Activated T-helper 17 cell treated with anti-CD3 and anti-CD28 coated beads, Interleukin-2, amount 50 U/mL, for 72 hours (primary cell): Measurements from ENCODE around the gene GPR55. TPM values are rescaled to one million over a fixed set of nuclear protein-coding genes. Genes with fewer than 3 reads are reported as not detected.

Experiments used
- ATAC-seq: fragments of 150-1000 bp; cut with Tn5 transposase; replicated peaks from 2 replicates; pipeline ENCODE4 v1.10.0; 2021; ENCODE audit warnings: mild to moderate bottlenecking, moderate library complexity
- H3K27ac Mint-ChIP-seq: one replicate; pipeline ENCODE4 v1.8.0; 2022; ENCODE audit warnings: mixed read lengths
- H3K27me3 Mint-ChIP-seq: one replicate; pipeline ENCODE4 v1.8.0; 2022; ENCODE audit warnings: mixed read lengths
- H3K36me3 Mint-ChIP-seq: one replicate; pipeline ENCODE4 v1.8.0; 2022; ENCODE audit warnings: low read depth, mild to moderate bottlenecking, mixed read lengths
- H3K4me1 Mint-ChIP-seq: one replicate; pipeline ENCODE4 v1.8.0; 2022; ENCODE audit warnings: mixed read lengths
- H3K4me3 Mint-ChIP-seq: one replicate; pipeline ENCODE4 v1.8.0; 2022; ENCODE audit warnings: mild to moderate bottlenecking, mixed read lengths
- H3K9me3 Mint-ChIP-seq: one replicate; pipeline ENCODE4 v1.8.0; 2022; ENCODE audit warnings: mixed read lengths
- total RNA-seq, 2 donors: library from RNA; stranded (reverse); gene quantifications; one replicate each; pipeline ENCODE4 v1.2.3, GENCODE V29; 2022

The GPR55 gene
- total RNA-seq, 2 donors from 2014 or later: 11.1 to 19.9 TPM

DNA sequence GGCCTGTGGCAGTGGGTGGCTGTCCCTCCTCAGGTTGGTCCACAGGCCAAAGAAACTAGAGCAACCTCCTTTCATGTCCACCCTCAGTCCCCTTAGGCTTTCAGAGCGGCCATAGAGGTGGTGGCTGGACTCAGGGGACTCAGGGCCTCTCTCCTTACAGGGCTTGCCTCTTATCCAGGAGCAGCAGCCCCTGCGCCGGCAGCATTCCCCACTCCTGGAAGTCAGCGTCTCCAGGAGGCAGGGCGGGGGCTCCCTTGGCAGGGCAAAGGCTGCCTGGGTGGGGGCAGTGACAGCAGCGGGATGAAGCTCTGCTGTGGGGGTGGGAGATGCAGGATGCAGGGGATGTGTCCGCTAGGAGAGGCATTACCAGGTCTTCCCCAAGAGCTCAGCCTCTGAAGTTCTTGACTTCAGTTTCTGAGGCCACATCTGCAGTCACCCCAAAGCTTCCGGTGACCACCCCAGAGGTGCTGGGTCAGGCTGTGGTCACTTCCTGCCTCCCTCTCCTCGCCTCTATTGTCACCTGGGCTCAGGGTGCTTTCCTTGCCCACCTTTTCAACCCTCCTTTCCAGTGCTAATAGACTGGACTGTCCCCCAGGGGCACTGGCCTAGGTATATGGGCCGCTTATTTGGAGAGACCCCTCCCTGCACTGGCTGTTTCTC, 8.6 kb upstream of the GPR55 start:
- Mint-ChIP-seq H3K27ac (no peak overlapping the region), H3K9me3 (peaks cover 9% of the 10 kb centered on the region), H3K36me3 (no peaks in the 10 kb centered on the region), H3K4me1 (peaks cover 11% of the 10 kb centered on the region), H3K27me3 (peaks cover 4% of the 10 kb centered on the region), H3K4me3 (no peak overlapping the region)
- ATAC-seq: no peak

- Mint-ChIP-seq H3K36me3 (no peaks in the 10 kb centered on the region), H3K27me3 (peaks cover 4% of the 10 kb centered on the region), H3K9me3 (peaks cover 9% of the 10 kb centered on the region), H3K4me3 (no peak overlapping the region), H3K4me1 (peaks cover 15% of the 10 kb centered on the region), H3K27ac (no peak overlapping the region)
- ATAC-seq: no peak
Measured at GRCh38 chr2:230932556-230933511, 7.8 kb upstream of the GPR55 start.

DNA sequence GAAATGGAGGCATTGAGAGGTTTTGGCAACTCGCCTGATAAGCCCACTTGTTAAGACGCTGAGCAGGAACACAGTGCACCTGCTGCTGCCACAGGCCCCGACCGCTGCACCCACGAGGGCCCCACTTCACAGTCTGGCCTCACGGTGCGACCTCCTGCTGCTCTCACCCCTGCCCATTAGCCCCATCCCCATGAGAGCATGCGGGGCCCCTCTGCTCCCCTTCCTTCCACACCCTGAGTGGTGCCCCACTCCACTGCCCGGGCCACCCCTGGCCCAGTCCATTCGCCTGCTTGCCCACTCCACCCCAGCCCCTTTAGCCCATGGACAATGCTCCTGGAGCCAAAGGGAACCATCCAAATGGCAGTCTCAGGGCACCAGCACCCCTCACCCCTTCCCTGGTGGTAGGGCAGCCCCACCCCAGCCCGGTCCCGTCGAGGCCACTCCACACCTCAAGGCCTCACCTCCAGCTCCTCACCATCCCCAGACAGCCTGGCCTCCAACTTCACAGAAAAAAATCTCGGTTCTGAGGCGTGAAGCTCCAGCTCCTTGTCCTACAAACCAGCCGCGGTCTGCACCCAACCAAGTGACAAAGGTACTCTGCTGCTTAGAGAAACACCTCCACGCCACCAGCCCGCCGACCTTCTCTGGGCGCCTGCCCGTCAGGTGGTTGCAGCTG, 6.7 kb upstream of the GPR55 start:
- Mint-ChIP-seq H3K4me3 (no peak overlapping the region), H3K27ac (no peak overlapping the region), H3K4me1 (peaks cover 18% of the 10 kb centered on the region), H3K9me3 (peaks cover 5% of the 10 kb centered on the region), H3K27me3 (peaks cover 4% of the 10 kb centered on the region), H3K36me3 (no peaks in the 10 kb centered on the region)
- no peak for ATAC-seq

DNA sequence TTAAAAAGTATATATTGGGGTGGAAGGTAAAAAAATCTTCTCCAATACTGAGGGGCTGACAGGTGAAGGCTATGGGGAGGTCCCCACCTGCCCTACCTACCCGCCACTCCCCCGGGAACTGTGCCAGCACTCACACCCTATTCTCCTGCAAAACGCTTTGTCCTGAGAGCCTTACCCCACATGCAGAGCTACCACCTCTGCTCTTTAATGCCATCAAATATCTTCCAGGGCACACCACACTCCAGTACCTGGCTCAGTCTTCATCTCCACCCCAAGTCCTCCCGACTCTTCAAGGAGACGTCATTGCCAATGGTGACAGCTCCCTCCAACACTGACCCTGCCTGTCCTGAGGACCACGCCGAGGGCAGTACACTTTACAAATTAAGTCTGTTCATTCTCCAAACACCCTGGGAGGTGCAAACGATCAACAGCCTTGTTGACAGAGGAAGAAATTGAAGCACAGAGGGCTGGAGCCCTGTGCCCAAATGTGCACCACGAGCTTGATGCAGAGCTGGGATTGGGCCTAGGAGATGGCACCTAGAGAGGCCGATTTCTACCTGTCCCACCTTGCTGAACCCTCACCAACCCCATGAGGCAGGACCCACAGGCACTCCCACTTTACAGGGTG, 6.0 kb upstream of the GPR55 start:
- no peak for ATAC-seq
- H3K27ac Mint-ChIP-seq: no peak overlapping the region
- peaks cover 5% of the 10 kb centered on the region for H3K9me3 Mint-ChIP-seq
- peaks cover 17% of the 10 kb centered on the region for H3K4me1 Mint-ChIP-seq
- H3K27me3 Mint-ChIP-seq: peaks cover 4% of the 10 kb centered on the region
- no peak overlapping the region for H3K4me3 Mint-ChIP-seq
- H3K36me3 Mint-ChIP-seq: no peaks in the 10 kb centered on the region

GRCh38 chr2:230930149-230930780, 5.2 kb upstream of the GPR55 start:
- no peak overlapping the region for H3K4me3 Mint-ChIP-seq
- H3K4me1 Mint-ChIP-seq: peaks cover 15% of the 10 kb centered on the region
- H3K27ac Mint-ChIP-seq: no peak overlapping the region
- no peaks in the 10 kb centered on the region for H3K9me3 Mint-ChIP-seq
- H3K36me3 Mint-ChIP-seq: no peaks in the 10 kb centered on the region
- H3K27me3 Mint-ChIP-seq: peaks cover 4% of the 10 kb centered on the region
- no peak for ATAC-seq

GRCh38 chr2:230929381-230930148, 4.5 kb upstream of the GPR55 start:
- no peak for ATAC-seq
- no peak overlapping the region for H3K27ac Mint-ChIP-seq

DNA sequence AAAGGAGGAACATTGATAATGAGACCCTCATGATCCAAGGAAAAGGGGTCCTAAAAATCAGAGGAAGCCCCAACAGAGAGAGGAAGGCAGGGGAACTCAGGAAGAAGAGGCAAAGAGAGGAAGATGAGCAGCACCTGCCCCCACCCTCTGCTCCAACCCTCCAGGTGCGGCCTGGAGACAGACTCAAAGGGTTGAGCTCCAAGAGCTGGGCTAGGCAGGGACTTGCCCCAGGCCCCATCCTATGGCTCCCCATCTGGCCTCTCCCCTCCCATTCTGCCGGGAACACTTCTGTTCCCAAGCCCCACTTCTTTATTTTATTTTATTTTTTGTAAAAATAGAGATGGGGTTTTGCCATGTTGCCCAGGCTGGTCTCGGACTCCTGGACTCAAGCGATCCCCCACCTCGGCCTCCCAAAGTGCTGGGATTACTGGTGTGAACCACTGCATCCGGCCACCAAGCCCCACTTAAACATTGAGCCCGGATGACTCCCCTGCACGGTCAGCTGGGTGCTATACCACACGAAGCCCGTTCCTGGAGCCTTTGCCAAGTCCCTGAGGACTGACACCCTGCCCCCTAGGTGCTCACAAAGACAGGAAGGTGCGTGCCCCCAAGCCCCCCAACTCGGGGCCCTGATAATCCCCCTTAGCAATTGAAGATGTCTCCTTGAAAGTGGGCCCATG, 3.8 kb upstream of the GPR55 start:
- Mint-ChIP-seq H3K36me3 (peaks cover 10% of the 10 kb centered on the region), H3K4me1 (peaks cover 26% of the 10 kb centered on the region), H3K4me3 (no peak overlapping the region), H3K27me3 (peaks cover 4% of the 10 kb centered on the region), H3K9me3 (no peaks in the 10 kb centered on the region), H3K27ac (peak overlapping the region; percentile 68)
- no peak for ATAC-seq

More at GRCh38 chr2:230929381-230930148, 4.5 kb upstream of the GPR55 start:
- Mint-ChIP-seq H3K36me3 (peaks cover 4% of the 10 kb centered on the region), H3K27me3 (peaks cover 4% of the 10 kb centered on the region), H3K9me3 (no peaks in the 10 kb centered on the region), H3K4me3 (no peak overlapping the region), H3K4me1 (peaks cover 22% of the 10 kb centered on the region)

GRCh38 chr2:230927711-230928341, 2.8 kb upstream of the GPR55 start:
- peak overlapping the region; percentile 81 for H3K4me3 Mint-ChIP-seq
- ATAC-seq: no peak
- peaks cover 36% of the 10 kb centered on the region for H3K4me1 Mint-ChIP-seq
- H3K9me3 Mint-ChIP-seq: no peaks in the 10 kb centered on the region
- peaks cover 4% of the 10 kb centered on the region for H3K27me3 Mint-ChIP-seq
- H3K36me3 Mint-ChIP-seq: peaks cover 16% of the 10 kb centered on the region
- H3K27ac Mint-ChIP-seq: peak overlapping the region; percentile 76

- peak overlapping the region; percentile 94 for H3K27ac Mint-ChIP-seq
- H3K9me3 Mint-ChIP-seq: no peaks in the 10 kb centered on the region
- H3K4me1 Mint-ChIP-seq: peaks cover 31% of the 10 kb centered on the region
- ATAC-seq: peak; percentile 65
- H3K27me3 Mint-ChIP-seq: no peaks in the 10 kb centered on the region
- H3K4me3 Mint-ChIP-seq: peak overlapping the region; percentile 81
- peaks cover 17% of the 10 kb centered on the region for H3K36me3 Mint-ChIP-seq
Measured at GRCh38 chr2:230925879-230926765, 1.1 kb upstream of the GPR55 start.

DNA sequence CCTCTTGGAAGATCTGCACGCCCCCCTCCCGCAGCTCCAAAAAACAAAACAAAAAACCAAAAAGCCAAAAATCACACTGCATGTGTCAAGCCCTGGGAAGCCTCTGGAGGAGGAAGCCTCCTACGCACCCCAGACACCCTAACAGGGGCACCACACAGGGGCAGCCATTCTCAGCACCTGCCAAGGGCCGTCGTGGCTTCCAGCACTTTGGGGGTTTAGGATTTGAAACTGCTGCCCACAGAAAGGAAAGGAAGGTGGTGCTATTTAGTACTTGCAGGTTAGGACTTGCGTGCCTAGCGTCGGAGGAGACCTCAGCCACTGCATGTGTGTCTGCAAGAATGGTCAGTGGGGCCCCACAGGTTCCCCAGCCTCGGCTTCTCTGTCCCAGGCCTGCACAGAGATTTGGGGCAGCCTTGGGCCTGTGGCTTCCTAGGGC, 419 bp upstream of the GPR55 start:
- no peaks in the 10 kb centered on the region for H3K9me3 Mint-ChIP-seq
- ATAC-seq: peak; percentile 11
- H3K27ac Mint-ChIP-seq: peak overlapping the region; percentile 94
- H3K4me1 Mint-ChIP-seq: peaks cover 33% of the 10 kb centered on the region
- H3K4me3 Mint-ChIP-seq: peak overlapping the region; percentile 81
- no peaks in the 10 kb centered on the region for H3K27me3 Mint-ChIP-seq
- peaks cover 17% of the 10 kb centered on the region for H3K36me3 Mint-ChIP-seq

- peaks cover 17% of the 10 kb centered on the region for H3K36me3 Mint-ChIP-seq
- no peaks in the 10 kb centered on the region for H3K27me3 Mint-ChIP-seq
- H3K4me1 Mint-ChIP-seq: peaks cover 42% of the 10 kb centered on the region
- no peaks in the 10 kb centered on the region for H3K9me3 Mint-ChIP-seq
- peak overlapping the region; percentile 94 for H3K27ac Mint-ChIP-seq
- H3K4me3 Mint-ChIP-seq: peak overlapping the region; percentile 81
- peak; percentile 1 for ATAC-seq
Measured at GRCh38 chr2:230924092-230924469, 961 bp downstream of the GPR55 start.
